Sigmoid colon (tissue), 4 donors: ENCODE results near the gene NEK11.

ENCODE experiments used
- CTCF ChIP-seq, 4 experiments: fragments of 450-650 bp in 3 of 4; fragments of 200-600 bp in 1 of 4; IDR thresholded peaks; one replicate each; pipeline ENCODE4 v1.5.1; 2016 to 2019; ENCODE audit warnings: antibody characterized with exemption in 4 of 4, mild to moderate bottlenecking in 3 of 4, moderate library complexity in 2 of 4
- EP300 ChIP-seq, 4 donors: sonication (generic); formaldehyde crosslinking; IDR thresholded peaks; one replicate each; pipeline ENCODE4 v1.6.1; 2017; ENCODE audit warnings: antibody characterized with exemption in 4 of 4
- POLR2AphosphoS5 ChIP-seq, 4 donors: sonication (generic); formaldehyde crosslinking; IDR thresholded peaks; one replicate each; pipeline ENCODE4 v1.6.1; 2017; ENCODE audit warnings: antibody characterized with exemption in 4 of 4

- TF ChIP-seq CTCF (IDR thresholded peaks at IDR 0.05): no peak
- no peak for TF ChIP-seq EP300 (IDR thresholded peaks at IDR 0.05)
- no peak for TF ChIP-seq POLR2AphosphoS5 (IDR thresholded peaks at IDR 0.05)
Observed at GRCh38 chr3:131260525-131260924, 233.8 kb downstream of the NEK11 start.
